ENCODE data around the gene TMEM181.
A peak's percentile ranks its signal among the peaks of the same experiment; 100 is the strongest.
"Not testable (repeated sequence)": the region's sequence is repeated elsewhere in the genome, so short reads cannot be mapped to it uniquely, and the experiment has no call there.

Gene TMEM181, protein sequence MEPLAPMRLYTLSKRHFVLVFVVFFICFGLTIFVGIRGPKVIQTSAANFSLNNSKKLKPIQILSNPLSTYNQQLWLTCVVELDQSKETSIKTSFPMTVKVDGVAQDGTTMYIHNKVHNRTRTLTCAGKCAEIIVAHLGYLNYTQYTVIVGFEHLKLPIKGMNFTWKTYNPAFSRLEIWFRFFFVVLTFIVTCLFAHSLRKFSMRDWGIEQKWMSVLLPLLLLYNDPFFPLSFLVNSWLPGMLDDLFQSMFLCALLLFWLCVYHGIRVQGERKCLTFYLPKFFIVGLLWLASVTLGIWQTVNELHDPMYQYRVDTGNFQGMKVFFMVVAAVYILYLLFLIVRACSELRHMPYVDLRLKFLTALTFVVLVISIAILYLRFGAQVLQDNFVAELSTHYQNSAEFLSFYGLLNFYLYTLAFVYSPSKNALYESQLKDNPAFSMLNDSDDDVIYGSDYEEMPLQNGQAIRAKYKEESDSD

GRCh38 chr6:158559895-158560835, at the start of gene TMEM181:
Gene TMEM181, plus strand, starts transcription at chr6:158560091. Its CDS starts 134 bp downstream, at chr6:158560225.
- peak in 53 of 56 donors; percentile 28 to 90 (median 71) for DNase-seq

DNA sequence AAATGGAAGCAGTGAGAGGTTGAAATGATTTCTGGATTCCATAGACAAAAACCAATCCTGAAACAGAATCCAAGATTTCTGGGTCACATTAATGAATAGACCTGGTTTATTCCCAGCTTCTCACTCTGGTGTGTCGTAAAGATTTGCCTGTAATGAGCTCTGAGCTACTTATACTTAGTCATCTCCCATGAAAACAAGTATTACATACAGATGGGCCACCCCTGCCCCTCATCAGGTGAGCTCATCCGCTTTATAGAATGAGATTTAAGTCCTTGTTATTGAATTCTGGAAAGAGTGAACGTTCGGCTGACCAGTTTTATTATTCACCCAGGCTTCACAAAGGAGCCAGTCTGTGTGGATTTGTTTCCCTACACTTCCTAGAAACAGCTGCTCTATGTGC, 47.1 kb upstream of the TMEM181 start:
- no peak for DNase-seq

DNA sequence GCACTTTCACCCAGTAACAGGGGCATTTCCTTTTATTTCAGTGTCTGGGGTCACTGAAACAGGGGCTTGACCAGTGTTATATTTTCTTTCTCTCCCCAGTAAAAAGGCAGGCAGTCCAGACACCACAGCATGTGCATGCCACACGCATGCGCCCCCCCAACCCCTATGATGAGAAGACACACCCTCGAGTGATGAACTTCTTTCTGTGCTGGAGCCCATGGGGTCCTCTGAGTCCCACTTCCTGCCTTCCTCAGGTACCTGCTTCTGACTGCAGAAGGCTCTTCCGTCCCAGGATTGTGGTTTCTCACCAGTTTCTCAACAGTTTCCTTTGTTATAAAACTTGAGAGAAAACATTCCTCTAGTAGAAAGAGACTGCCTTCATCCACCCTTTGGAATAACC, 45.7 kb upstream of the TMEM181 start:
- DNase-seq: no peak

DNA sequence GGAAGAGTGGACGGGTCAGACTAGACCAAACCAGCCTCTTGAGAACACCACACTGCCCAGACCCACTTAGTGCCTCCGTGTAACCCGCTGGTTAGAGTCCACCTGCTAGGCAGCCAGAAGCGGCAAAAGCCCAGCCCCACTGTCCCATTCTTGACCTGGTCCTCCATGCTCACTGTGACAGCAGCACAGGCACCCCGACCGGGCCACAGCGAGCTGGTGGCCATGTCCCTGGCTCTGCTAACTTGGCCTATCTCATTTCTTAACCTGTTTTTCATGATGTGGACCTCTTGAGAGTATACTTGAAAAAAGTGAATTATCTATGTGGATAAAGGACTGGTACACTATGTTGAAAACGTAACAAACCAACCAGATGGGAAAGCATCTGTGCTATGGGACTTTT, 44.9 kb upstream of the TMEM181 start:
- DNase-seq: no peak

- DNase-seq: peak in 1 of 56 donors; percentile 20
These were observed 43.8 kb upstream of the TMEM181 start for GRCh38 chr6:158516098-158516497.

- no peak for DNase-seq
These were observed 42.9 kb upstream of the TMEM181 start for GRCh38 chr6:158517038-158517437.

DNA sequence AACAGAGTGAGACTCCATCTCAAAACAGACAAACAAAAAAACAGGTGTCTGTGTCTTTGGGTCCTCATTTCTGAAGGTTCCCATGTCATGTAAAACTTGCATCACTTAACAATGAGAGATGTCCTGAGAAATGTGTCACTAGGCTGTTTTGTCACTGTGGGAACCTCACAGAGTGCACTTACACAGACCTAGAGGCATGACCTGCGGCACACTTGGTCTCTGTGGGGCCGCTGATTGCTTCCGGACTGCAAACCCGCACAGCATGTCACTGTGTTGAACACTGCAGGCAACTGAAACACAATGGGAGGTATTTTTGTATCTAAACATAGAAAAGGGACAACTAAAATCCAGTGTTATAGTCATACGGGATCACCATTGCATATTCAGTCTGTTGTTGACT, 42.3 kb upstream of the TMEM181 start:
- no peak for DNase-seq

DNA sequence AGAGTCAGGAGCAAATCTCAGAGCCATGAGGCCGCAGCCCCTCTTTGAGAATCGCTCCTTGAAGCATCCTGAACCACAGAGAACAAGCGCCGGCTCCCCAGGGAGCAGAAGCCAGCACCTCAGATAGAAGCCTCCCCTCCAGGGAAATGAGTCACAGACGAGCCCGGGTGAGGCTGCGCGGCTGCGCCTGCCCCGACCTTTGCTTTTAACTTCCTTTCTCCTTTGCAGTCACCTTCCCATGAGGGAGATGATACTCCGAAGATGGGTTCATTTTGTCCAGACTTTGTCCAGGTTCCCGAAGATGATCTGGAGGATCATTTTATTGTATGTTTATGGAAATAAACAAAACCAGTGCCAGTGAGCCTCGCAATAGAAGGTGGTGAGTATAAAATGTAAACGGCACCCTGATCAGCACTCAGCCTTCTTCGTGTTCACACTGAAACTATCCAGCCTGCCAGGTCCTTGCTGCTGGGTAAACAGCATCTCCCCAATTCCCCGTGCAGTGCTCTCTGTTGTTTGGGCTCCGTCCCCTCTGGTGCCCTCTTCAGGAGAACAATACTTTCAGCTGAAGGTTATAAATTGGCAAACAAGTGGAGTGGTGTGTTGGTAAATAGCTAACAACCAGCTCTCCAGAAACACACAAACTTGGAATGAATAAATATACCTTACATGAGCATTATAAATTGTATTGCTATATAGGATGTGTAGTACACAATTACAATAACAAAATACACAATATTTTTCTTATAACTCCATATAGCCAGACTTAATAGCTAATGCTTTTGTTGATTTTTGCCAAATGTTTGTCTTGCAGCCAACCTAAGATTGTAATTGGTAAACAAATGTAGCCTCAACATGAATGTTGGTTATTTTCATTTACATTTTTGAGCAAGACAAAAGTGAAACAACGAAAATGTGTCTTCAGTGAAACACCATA, 41.4 kb upstream of the TMEM181 start:
- DNase-seq: peak in 40 of 56 donors; percentile 18 to 75 (median 48)

GRCh38 chr6:158519300-158519699, 40.6 kb upstream of the TMEM181 start:
- peak in 8 of 56 donors; percentile 18 to 57 (median 38) for DNase-seq

DNA sequence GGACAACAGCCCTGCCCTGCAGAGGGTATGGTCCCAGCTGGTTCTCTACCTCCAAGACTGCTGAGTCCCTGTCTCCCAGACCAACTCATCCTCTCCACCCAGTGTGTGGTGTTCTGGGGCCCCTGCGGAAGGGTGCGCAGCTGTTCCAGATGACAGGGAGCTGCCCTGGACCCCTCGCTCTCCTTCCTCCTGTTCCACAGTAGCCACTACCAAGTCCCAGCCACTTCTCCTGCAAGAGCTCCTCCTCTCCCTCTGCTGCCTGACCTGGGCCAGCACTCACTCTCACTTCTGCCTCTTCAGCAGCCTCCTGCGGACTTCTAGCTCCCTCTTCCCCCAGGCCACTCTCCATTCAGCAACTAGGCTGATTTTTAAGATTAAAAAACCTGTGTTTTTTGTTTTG, 40.1 kb upstream of the TMEM181 start:
- no peak for DNase-seq

- DNase-seq: not testable (repeated sequence)
These were observed 38.9 kb upstream of the TMEM181 start for GRCh38 chr6:158520975-158521374.

DNA sequence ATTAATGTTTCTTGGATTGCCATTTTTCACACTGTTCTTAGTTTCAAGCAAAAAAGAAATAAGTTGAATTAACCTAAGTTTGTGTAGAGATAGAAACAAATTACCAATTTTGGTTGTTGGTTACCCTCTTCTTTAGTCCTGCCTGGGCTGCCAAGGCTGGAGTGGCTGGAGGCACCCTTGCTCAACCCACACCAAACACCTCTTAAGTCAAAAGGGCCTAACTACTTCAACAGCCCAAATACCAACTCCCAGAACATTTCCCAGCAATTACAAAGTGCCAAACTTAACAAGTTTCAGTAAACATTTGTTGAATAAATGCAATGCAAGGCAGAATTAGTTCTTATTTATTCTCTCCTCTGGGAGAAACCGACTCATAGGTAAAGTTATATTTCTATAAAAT, 38.1 kb upstream of the TMEM181 start:
- DNase-seq: no peak

DNA sequence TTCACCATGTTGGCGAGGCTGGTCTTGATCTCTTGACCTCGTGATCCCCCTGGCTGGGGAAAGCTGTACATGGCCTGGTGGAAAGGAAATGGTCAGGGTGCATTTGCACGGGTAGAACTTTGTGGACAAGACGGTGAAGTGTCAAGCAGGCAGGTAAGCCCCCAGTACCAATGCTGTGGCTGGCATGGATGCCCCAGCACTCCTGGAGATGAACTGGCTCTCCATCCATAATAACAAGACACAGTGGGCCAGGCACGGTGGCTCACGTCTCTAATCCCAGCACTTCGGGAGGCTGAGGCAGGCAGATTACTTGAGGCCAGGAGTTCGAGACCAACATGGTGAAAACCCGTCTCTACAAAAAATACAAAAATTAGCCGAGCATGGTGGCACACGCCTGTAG, 37.3 kb upstream of the TMEM181 start:
- DNase-seq: no peak

DNA sequence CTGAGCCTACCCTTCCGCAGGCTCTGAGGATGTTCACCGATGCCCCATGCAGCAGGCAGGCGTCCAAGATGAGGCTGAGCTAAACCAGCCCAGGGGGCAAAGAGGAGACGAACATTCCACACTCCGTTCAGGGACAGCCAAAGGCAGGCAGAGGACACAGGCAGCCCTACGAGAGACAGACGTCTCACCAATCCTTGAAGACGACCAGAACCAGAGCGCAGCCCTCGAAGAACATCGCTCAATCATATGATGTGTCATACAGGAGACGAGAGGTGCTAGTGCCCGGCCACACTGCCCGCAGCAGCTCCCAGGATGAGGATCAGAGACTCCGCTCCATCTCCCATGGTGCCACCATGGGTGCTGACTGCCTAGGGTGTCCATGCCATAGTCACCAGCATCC, 35.6 kb upstream of the TMEM181 start:
- DNase-seq: no peak

DNA sequence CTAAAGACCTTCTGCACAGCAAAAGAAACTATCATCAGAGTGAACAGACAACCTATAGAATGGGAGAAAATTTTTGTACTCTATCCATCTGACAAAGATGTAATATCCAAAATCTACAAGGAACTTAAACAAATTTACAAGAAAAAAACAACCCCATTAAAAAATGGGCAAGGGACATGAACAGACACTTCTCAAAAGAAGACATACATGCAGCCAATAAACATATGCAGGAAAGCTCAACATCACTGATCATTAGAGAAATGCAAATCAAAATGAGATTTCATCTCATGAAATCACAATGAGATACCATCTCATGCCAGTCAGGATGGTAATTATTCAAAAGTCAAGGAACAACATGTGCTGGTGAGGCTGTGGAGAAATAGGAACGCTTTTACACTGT, 32.0 kb upstream of the TMEM181 start:
- not testable (repeated sequence) for DNase-seq

DNA sequence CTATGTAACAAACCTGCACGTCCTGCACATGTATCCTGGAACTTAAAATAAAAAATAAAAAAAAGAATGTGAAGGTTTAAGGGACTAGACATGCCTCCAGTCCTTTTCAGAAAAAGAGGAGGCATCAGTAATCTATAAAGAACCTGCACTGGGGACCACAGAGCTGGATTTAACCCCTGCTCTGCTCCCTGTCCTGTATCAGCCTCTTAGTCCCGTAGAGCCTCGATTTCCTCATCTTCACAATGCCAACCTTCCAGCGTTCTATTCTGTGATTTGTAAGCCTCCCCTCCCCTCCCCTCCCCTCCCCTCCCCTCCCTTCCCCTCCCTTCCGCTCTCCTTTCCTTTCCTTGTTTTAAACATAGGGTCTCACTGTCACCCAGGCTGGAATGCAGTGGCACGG, 31.1 kb upstream of the TMEM181 start:
- DNase-seq: no peak

- no peak for DNase-seq
These were observed 30.3 kb upstream of the TMEM181 start for GRCh38 chr6:158529629-158530028.

- no peak for DNase-seq
These were observed 28.3 kb upstream of the TMEM181 start for GRCh38 chr6:158531566-158531965.

- DNase-seq: no peak
These were observed 27.9 kb upstream of the TMEM181 start for GRCh38 chr6:158531970-158532369.

- peak in 24 of 56 donors; percentile 8 to 56 (median 34) for DNase-seq
These were observed 23.6 kb upstream of the TMEM181 start for GRCh38 chr6:158536084-158536890.
